Ureter (tissue), 1 donor: ENCODE data around the gene CAMK1. TPM values are rescaled to one million over a fixed set of nuclear protein-coding genes. Genes with fewer than 3 reads are reported as not detected.

Experiments
- DNase-seq: peaks from one replicate; pipeline ENCODE4 v3.0.0-alpha.2; 2020; ENCODE audit warnings: low spot score
- total RNA-seq: library from RNA; stranded (reverse); gene quantifications from one replicate; pipeline ENCODE4 v1.2.4, GENCODE V29; 2023
- donor health status: DM: yes; HTN: yes; CAD: no.

The CAMK1 gene
- total RNA-seq, 1 donor from 2014 or later, result 24.3 TPM

DNA sequence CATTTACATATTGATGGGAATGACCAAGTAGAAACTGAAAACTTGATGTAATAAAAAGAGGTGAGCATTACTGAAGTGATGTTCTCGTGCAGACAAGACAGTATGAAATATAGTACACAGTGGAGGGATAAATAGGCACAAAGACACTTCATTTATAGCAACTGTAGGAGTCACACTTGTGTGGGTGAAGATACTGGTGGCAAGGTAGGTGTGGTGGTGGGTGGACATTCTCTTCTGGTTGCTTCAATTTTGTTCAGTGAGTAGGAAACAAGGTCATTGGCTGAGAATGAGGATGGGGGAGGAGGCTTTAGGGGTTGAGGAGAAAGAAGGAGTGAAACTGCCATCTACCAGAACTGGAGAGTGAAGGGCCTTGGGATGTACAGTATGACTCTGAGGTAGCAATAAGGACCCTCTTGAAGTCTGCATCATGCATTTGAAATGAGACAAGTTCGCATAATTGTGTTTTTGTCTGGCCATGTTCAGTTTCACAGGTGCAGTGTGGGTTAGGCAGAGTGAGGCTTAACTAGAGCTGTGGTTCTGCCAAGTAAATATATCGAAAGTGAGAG, 59.5 kb downstream of the CAMK1 start:
- DNase-seq, result no peak

Other genes starting within 250 kb of the CAMK1 start
- not detected for gene LHFPL4, start 216.1 kb downstream of the CAMK1 start, total RNA-seq
- 31.7 TPM for gene MTMR14, start 120.4 kb downstream of the CAMK1 start, total RNA-seq
- gene CPNE9, start 66.1 kb downstream of the CAMK1 start, total RNA-seq, result 0.29 TPM
- gene BRPF1, start 38.2 kb downstream of the CAMK1 start, total RNA-seq, result 18.6 TPM
- gene OGG1, start 20.0 kb downstream of the CAMK1 start, total RNA-seq, result 25.3 TPM
- gene TADA3, start 22.5 kb upstream of the CAMK1 start, total RNA-seq, result 54.6 TPM
- 166 TPM for gene ARPC4, start 23.1 kb upstream of the CAMK1 start, total RNA-seq
- gene TTLL3, start 40.3 kb upstream of the CAMK1 start, total RNA-seq, result 98.3 TPM
- 33.9 TPM for gene RPUSD3, start 74.1 kb upstream of the CAMK1 start, total RNA-seq
- 1.1 TPM for gene CIDEC, start 110.3 kb upstream of the CAMK1 start, total RNA-seq
- 26.6 TPM for gene JAGN1, start 120.7 kb upstream of the CAMK1 start, total RNA-seq
- 11.9 TPM for gene IL17RE, start 132.9 kb upstream of the CAMK1 start, total RNA-seq
- 34.0 TPM for gene IL17RC, start 147.2 kb upstream of the CAMK1 start, total RNA-seq
- gene CRELD1, start 163.9 kb upstream of the CAMK1 start, total RNA-seq, result 37.0 TPM
- gene PRRT3, start 182.5 kb upstream of the CAMK1 start, total RNA-seq, result 3.5 TPM
- 63.1 TPM for gene EMC3, start 216.9 kb upstream of the CAMK1 start, total RNA-seq